ENCODE results near the gene BATF3.

DNA sequence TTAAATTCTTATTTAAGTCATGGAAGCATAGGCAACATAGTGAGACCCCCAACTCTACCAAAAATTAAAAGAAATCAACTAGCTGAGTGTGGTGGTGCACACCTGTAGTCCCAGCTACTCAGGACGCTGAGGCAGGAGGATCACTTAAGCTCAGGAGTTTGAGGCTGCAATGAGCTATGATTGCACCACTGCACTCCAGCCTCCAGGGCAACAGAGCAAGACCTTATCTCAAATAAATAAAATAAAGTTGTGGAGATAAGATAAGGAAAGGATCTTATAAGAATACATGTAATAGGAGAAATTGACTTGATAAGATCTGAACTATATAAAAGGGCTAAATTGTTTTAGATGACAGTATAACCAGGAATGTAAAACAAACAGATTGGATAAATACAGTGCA is 2.3 kb upstream of the BATF3 start:
- TF ChIP-seq, protein P1, sequence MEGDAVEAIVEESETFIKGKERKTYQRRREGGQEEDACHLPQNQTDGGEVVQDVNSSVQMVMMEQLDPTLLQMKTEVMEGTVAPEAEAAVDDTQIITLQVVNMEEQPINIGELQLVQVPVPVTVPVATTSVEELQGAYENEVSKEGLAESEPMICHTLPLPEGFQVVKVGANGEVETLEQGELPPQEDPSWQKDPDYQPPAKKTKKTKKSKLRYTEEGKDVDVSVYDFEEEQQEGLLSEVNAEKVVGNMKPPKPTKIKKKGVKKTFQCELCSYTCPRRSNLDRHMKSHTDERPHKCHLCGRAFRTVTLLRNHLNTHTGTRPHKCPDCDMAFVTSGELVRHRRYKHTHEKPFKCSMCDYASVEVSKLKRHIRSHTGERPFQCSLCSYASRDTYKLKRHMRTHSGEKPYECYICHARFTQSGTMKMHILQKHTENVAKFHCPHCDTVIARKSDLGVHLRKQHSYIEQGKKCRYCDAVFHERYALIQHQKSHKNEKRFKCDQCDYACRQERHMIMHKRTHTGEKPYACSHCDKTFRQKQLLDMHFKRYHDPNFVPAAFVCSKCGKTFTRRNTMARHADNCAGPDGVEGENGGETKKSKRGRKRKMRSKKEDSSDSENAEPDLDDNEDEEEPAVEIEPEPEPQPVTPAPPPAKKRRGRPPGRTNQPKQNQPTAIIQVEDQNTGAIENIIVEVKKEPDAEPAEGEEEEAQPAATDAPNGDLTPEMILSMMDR (IDR thresholded peaks at IDR 0.05), result no peak
- no peak for TF ChIP-seq POLR2A (IDR thresholded peaks at IDR 0.05)
